IPS-NIHi7 (cell line): ENCODE measurements around the gene SAPCD2.
A peak's percentile ranks its signal among the peaks of the same experiment; 100 is the strongest.
"Not testable (repeated sequence)": the region's sequence is repeated elsewhere in the genome, so short reads cannot be mapped to it uniquely, and the experiment has no call there.

ENCODE experiments used
- DNase-seq: peaks from one replicate; pipeline ENCODE4 v3.0.0; 2012; ENCODE audit warnings: mixed read lengths; ENCODE audit errors: extremely low spot score

SAPCD2 gene, protein sequence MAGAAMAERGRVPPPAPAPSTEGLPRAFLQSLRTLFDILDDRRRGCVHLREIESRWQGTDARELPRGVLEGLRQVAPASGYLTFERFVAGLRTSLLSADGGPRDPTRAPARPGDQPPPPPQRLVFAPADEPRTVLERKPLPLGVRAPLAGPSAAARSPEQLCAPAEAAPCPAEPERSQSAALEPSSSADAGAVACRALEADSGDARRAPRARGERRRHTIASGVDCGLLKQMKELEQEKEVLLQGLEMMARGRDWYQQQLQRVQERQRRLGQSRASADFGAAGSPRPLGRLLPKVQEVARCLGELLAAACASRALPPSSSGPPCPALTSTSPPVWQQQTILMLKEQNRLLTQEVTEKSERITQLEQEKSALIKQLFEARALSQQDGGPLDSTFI

DNA sequence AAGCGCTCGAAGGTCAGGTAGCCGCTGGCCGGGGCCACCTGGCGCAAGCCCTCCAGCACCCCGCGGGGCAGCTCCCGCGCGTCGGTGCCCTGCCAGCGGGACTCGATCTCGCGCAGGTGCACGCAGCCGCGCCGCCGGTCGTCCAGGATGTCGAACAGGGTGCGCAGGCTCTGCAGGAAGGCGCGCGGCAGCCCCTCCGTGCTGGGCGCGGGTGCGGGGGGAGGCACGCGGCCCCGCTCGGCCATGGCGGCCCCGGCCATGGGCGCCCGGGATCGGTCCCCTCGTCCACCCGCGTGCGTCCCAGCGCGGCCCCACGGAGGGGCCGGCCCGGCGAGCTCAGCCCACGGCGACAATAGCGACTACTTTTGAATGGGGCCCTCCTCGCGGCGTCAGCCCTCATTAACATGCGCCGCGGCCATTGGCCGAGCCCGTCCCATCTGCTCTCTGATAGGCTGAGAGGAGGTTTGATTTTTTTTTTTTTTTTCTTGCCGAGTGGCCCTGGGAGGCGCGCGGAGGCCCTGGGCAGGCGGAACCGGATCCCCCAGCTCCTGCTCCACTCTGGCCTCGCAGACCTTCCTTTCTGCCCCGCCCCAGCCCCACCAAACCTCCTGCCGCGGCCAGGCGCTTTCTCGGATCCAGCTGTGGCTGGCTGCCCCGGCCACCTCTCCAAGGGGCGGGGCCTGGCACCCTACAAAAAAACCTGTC is at the start of gene SAPCD2:
Gene SAPCD2 (minus strand): TSS at position 357 of the 705 bp plus-strand sequence. CDS start 97 bp downstream, at position 260.
- peak; percentile 89 for DNase-seq

DNA sequence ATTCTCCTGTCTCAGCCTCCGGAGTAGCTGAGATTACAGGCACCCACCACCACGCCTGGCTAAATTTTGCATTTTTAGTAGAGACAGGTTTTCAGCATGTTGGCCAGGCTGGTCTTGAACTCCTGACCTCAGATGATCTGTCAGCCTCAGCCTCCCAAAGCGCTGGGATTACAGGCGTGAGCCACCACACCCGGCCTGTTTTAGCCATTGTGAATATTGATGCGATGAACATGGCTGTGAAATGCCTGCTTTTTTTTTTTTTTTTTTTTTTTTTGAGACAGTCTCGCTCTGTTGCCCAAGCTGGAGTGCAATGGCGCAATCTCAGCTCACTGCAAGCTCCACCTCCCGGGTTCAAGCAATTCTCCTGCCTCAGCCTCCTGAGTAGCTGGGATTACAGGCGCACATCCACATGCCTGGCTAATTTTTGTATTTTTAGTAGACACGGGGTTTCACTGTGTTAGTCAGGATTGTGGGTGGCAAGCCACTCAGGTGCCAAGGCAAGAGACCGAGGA is 47.8 kb upstream of the SAPCD2 start:
- not testable (repeated sequence) for DNase-seq

DNA sequence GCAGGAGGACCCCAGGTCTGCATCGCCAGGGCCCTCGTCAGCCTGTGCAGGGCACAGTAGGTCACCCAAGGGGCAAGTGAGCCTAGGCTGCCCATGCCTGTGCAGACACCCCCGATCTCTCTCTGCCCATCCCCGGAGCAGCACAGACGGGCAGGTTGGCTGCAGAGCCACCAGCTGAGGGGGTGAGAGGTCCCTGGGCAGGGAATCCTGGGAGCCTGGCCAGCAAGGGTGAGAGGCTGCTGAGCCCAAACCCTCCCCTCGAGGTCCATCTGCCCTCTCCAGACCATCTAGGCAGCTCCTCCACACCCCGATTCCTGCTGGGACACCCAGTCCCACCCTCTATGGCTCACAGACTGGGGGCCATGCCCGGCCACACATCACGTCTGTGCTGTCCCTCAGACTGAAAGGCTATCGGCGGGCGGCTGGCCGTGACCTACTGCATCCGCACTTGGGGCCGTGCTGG is 46.9 kb upstream of the SAPCD2 start:
- no peak for DNase-seq

DNA sequence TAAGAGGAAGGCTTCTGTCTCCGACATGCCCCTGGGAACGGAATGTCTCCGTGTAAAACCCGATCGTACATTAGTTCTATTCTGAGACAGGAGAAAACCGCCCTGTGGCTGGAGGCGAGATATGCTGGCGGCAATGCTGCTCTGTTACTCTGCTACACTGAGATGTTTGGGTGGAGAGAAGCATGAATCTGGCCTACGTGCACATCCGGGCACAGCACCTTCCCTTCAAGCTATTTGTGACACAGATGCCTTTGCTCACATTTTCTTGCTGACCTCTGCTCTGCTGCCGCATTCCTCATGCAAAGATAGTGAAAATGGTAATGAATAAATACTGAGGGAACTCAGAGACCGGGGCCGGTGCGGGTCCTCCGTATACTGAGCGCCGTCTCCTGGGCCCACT is 46.4 kb upstream of the SAPCD2 start:
- no peak for DNase-seq

DNA sequence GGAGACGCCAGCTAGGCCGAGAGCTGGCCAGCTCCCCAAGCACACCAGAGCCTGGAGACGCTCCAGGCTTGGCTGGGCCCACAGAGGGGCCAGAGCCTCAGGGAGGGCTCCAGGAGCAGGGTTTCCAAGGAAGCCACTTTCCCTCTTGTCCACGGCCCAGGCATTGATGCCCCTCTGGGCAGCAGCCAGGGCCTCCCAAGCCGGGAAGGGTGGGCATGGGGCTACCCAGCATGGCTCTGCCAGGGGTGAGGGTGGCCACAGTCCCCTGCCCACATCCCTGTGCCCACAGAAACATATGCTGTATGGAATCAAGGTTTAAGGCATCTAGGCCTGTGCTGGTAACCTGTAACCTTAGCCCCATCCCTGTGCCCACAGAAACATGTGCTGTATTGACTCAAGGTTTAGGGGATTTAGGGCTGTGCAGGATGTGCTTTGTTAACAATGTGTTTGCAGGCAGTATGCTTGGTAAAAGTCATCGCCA is 45.7 kb upstream of the SAPCD2 start:
- no peak for DNase-seq

DNA sequence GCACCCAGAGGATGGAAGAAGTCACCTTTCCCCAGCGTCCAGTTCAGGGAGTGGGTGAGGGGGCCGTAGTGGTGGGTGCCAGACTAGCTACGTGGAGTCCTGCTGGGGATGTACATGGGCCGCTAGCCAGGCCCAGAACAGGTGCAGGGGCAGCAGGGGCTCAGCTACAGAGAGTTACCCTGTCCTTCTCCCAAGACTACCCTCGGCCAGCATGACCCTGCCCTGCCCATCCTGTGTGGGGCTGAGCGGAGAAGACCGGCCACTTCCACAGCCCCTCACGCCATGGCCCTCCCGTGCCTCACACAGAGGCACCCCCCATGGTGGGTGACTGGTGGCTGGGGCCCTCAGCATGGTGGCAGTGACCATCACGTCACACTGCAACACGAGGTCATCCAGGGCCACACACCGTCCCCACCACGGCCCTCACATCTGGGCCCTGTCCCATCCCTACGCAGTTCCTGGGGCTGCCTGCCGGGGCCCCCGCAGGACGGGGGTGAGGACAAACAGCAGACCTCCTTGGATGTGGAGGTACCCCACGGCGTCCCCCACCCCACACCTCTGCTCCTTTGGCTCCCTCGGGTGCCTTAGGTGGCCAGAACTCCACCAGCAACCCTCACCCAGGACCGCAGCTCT is 45.2 kb upstream of the SAPCD2 start:
- DNase-seq: no peak

DNA sequence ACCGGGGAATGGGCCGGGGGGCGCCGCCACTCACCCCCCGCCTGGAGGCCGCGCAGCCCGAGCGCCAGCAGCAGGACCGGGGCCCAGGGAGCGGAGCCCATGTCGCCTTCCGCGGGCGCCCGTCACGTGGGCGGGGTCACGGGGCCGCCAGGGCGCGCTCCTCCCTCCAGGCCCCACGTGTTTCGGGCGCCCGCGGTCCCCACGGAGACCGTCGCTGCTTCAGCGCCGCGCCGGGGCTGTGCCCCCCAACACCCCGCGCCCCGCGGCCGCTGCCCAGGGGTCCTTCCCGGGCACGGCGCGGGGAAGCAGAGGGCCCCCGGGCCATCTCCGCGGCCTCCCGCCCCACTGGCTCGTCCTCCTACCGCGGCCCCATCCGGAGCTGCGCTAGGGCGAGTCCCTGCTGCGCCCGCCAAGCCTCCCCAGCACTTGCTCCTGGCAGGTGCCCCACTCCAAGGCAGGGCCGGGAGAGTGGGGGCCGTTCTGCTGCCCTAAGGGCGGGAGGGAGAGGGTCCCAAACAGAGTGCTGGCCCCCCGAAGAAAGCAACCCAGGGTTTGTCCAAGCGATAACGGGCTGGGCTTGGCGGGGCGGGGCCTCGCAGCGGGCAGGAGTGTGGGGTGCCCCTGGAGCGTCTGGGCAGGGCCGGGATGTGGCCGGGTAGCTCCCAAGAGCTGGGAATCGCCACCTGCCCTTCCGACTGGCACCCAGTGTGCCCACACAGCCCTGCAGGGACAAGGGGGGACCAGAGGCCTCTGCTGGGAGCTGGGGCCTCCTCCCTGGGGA is 44.4 kb upstream of the SAPCD2 start, which contains the start of gene DPP7:
Gene DPP7 (minus strand): TSS at position 121 of the 781 bp plus-strand sequence. CDS start 20 bp downstream, at position 101.
- DNase-seq: no peak

DNA sequence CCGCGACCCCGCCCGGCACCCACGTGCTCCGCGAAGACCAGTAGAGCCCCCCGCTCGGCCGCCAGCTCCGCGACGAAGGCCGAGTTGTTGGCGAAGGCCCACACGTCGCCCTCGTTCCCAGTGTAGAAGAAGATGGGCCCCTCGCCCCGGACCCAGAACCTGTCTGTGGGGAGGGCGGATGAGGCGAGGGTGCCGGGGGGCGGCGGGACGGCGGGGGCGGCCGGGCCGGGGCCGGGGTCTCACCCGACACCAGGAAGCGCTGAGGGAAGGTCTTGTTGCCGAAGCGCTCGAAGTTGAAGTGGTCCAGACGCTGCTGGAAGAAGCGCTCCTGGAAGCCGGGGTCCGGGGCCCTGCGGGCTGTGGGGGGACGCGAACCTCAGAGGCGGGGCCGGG is 43.9 kb upstream of the SAPCD2 start:
- DNase-seq: no peak

DNA sequence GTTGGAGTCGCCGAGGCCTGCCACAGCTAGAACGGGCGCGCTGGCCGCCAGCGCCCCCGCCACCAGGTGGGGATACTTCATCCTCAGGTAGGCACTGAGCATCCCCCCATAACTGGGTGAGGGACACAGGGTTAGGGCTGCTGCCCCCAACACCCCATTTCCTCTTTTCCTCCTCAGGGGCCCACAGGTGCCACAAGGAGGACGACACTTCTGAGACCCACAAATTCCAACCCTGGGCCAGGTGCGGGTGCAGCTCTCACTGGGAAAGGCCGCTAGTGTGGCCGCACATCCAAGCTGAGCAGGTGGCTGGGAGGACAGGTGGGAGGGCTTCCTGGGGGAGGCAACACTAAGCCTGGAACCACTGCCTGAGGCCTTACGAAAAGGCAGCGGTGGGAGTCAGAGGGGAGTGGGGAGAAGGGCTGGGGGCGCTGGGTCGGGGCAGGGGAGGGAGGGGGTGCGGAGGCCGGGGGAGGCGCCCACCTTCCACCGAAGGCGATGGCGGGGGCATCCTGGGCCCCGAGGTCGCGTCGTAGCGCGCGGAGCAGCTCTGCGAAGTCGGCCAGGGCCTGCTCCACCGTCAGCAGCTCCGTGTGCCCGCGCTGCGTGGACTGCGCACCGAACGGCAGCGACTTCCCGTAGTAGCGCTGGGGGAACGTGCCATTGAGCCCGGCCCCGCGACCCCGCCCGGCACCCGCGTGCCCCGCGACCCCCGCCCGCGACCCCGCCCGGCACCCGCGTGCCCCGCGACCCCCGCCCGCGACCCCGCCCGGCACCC is 43.2 kb upstream of the SAPCD2 start:
- DNase-seq: no peak

DNA sequence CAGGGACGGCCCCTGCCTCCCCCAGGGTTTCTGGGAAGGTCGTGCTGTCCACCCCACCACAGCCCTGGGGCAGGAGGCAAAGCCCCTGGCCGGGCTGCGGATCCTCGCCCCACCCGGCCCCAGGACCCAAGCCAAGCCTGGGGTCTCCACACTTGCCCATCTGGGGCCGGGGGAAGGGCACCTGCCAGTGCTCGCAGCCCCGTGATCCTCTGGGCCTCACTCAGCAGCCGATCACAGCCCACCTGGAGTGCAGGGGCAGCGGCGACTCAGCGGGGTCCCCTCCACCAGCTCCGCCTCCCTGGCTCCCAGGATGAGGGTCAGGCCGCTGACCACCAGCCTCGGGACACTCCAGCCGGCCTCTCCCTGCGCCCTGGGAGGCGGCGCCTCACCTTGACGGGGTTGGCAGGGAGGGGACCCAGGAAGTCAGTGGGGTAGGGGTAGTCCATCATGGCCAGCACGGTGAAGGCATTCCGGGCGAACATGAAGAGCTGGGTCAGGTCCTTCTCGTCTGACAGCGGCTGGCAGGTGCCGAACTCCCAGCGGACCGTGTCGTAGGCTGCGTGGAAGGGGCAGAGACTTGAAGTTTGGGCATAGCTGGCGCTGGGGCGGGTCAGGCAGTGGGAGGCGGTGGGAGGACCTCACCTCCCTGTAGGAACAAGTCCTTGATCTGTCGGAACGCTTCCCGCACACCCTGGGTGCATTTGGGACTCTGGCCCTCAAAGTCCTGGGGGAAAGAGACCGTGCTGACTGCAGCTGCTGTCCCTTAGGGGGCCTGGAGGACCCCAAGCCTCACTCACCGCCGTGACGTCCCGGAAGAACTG is 42.4 kb upstream of the SAPCD2 start:
- DNase-seq: no peak

DNA sequence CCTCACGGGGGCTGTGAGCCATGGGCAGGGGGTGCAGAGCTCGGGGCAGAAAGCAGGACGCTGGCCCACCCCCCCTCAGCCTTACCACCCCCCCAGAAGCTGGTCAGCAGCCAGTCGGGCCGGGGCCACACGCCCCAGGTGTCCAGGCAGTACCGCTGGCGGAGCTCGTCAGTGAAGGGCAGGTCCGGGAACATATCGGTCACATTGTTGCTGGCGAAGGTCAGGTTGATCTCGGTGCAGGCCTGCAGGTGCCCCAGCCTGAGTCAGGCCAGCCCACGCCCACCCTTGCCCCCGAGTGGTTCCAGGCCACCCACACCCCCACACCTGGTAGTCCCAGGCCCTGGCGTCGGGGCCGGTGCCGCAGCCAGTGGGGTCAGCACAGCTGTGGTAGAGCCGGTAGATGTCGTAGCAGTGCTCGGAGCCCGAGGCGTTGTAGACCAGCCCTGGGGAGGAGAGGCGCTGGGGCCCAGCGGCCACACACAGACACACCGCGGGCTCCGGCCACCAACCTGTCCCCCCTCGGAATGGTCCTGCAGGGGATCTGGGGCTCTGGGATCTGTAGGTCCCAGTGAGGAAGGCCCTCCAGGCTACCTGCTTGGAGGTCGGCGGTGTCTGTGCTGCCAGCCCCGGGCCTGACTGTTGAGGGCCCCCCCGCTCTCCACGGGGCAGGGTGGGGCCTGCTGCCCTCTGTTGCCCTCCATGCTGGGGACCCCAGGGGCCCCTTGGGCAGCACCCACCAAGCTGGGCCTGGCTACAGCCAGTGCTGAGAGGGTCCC is 41.6 kb upstream of the SAPCD2 start:
- no peak for DNase-seq

DNA sequence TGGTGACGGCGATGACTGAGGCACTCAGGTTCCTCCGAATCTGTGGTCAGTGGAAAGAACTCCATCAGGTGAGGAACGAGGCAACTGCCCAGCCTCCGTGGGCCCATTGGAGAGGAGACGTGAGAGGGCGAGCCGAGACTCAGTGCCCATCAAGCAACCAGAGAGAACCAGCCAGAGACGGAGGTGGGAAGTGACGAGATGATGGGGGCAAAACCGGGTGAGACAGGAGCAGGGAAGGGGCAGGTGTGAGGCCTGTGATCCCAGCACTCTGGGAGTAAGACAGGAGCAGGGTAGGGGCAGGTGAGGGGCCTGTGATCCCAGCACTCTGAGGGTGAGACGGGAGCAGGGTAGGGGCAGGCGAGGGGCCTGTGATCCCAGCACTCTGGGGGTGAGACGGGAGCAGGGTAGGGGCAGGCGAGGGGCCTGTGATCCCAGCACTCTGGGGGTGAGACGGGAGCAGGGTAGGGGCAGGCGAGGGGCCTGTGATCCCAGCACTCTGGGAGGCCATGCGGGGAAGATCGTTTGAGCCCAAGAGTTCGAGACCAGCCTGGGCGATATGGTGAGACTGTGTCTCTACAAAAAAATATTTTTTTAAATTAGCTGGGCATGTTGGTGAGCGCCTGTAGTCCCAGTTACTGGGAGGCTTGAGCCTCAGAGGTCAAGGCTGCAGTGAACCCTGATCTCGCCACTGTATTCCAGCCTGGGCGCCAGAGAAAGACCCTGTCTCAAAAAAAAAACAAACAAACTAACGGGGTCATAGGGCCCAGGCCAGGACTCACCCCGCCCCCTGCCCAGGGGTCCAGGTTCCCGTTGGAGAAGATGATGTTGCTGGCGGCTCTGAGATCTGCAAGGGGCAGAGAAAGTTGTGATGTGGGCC is 40.8 kb upstream of the SAPCD2 start:
- no peak for DNase-seq

DNA sequence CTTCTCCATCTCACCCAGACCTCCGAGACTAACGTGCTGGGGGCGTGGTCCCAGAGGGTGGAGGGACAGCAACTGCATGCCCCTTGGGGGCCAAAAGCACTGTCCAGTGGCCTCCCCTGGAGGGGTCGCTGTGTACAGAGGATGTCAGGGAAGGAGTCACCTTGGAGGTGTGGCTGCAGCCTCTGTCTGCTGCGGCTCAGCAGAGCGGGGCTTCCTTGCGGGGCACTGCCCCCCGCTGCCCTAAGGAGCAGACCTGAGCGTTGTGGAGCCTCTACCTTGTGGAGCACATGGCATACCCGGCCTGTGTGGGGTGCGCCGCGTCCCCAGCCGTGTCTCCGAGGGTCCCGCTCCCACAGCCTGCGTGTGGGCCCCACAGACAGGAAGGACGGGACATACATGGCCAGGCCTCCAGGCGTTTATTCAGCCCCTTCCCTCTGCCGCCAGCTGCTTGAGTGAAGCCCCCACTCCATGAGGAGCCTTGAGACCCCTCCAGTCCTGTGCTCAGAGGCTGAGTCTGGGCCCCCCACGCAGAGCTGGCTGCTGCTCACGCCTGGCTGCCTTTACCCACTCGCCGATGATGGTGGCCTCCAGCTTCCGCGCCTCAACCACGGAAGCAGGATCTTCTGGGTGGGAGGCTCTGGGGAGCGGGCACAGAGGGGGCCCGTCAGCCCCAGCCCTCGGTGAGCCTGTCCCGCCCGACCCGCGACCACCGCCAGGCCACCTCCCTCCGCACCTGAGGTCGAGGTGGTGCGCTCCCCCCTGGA is 40.0 kb upstream of the SAPCD2 start:
- DNase-seq: no peak

DNA sequence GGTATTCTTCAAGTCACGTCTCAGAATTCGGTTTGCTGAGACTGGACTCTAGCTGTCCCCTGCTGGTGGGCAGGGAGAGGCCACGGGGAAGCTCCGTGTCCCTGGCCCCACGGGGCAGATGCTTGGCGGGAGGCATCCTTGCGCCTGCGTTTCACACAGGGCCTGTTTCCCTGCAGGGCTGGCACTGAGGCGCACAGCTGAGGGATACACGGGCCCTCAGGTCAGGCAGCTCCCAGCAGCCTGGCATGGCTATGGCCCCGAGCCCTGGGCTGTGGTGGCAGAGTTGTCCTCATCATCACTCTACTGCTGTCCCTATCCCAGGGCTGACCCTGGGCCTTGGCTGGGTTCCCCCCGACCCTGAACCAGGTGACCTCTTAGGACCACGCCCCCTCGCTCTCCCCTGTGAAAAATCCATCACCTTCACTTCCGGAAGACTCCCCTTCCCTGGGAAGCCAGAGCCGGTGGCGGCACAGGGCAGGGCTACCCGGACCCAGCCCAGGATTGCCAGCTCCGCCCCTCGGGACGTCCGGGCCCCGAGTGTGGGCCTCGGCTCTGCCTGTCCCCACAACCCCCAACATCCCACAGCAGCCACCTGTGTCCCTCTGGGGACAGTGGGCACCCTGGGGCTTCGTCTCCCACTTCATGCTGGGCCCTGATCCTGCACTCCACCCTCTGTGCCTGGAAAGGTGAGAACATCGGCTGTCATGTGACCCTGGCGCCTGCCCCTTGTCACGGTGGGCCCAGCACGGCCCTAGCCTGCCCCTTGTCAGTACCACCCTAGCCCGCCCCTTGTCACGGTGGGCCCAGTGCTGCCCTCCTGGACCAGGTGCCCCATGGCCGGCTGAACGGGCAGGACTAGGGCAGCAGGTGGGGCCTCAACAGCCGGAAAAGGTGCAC is 39.1 kb upstream of the SAPCD2 start:
- DNase-seq: no peak

DNA sequence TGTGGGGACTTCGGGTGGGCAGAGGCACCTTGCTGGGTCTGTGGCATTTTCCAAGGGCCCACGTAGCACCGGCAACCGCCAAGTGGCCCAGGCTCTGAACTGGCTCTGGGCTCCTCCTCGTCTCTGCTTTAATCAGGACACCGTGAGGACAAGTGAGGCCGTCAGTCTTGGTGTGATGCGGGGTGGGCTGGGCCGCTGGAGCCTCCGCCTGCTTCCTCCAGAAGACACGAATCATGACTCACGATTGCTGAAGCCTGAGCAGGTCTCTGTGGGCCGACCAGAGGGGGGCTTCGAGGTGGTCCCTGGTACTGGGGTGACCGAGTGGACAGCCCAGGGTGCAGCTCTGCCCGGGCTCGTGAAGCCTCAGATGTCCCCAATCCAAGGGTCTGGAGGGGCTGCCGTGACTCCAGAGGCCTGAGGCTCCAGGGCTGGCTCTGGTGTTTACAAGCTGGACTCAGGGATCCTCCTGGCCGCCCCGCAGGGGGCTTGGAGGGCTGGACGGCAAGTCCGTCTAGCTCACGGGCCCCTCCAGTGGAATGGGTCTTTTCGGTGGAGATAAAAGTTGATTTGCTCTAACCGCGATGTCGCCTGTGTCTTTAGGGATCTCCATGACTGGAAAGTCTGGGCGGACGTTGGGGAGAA is 38.4 kb upstream of the SAPCD2 start:
- DNase-seq: no peak

DNA sequence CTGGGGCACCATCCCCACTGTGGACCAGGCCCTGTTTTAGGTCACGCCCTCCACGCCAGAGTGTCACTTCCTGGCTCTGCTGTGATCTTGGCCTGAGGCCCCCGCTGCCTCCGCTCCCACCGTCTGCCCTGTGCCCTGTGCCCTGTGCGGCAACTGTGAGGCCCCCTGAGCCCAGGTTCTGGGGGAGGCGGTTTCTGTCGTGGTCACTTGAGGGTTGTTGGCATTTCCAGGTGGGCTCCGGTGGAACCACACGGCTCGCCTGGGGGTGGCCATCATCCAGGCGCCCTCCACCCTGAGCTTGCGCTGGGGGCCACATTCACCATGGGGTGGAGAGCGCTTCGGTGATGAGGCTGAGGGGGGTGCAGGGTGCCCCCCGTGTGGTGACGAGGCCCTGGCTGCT is 37.6 kb upstream of the SAPCD2 start:
- DNase-seq: no peak
